Fibroblast of gingiva (primary cell): ENCODE data around the gene ZNF836.
A peak's percentile ranks its signal among the peaks of the same experiment; 100 is the strongest.

ENCODE experiments used
- DNase-seq: peaks from one replicate; pipeline ENCODE4 v3.0.0-alpha.2; 2011; ENCODE audit warnings: low read depth

The ZNF836 gene

GRCh38 chr19:52188822-52189734 lies 17.7 kb upstream of the ZNF836 start:
- DNase-seq: no peak

DNA sequence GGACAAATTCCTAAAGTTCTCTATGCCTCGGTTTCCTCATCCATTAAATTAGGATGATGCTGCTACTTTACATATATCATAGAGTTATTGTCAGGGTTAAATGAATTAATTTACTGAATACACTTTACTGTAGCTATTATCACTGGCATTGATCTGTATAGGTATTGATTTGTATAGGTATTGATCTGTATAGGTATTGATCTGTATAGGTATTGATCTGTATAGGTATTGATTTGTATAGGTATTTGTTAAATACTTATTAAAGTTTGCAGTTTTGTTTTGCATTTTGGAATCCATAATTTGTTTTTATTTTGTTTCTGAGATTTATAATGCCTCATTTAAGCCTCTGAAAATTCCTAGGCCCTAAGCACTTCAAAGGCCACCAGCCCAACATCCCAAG lies 16.0 kb upstream of the ZNF836 start:
- no peak for DNase-seq

GRCh38 chr19:52176574-52176973 lies 5.2 kb upstream of the ZNF836 start:
- DNase-seq: no peak

DNA sequence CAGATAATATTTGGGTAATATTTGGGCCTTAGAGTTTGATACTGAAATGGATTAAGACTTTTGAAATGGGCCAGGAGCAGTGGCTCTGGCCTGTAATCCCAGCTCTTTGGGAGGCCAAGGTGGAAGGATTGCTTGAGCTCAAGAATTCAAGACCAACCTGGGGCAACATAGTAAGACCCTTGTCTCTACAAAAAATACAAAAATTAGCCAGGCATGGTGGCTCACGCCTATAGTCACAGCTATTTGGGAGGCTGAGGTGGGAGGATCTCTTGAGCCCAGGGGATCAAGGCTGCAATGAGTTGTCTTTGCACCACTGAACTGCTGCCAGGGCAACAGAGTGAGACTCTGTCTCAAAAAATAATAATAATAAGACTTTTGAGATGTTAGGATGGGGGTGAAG lies 926 bp upstream of the ZNF836 start:
- DNase-seq: no peak

DNA sequence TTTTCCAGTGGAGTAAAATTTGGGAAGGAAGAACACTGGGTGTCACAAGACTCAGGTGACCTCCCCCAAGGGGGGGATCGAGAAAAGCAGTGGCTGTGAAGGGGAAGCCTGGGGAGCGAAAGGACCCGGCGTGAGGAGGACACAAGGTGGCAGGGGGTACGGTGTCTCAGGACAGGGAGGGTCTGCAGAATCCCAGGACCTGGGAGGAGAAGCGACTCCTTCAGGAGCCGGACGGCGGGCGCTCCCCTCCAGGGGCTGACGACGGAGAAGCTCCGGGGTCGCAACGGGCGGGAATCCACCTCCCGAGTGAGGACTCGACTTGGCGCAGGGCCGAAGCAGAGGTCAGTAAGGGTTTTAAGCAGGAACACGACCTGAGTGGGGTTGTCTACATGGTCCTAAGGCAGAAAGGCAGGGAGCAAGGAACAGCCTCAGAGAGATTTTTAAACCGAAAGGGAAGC lies 529 bp downstream of the ZNF836 start:
- DNase-seq: no peak

DNA sequence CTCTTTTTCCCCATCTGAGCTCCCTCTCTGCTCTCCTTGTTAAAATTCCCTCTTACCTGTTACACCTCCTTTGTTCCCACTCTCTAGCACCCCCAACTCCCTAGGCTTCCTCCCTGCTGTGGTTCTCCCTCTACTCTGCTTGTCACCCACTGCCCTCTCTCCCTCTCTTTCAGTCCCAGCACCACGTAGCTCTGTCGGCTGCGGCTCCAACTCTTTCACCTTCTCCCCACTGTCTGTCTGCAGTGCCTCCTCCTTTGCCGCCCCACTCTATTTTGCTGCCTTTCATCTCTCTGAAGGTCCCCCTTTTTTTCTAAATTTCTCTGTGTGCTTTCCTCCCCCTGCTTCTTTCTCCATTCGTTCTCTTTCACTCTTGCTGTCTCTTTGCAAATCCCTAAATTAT lies 1.1 kb downstream of the ZNF836 start:
- DNase-seq: no peak

- no peak for DNase-seq
These were observed 15.6 kb downstream of the ZNF836 start for GRCh38 chr19:52155596-52156359.

- DNase-seq: no peak
These were observed 23.2 kb downstream of the ZNF836 start for GRCh38 chr19:52148256-52148655.

GRCh38 chr19:52142001-52142595 lies 29.3 kb downstream of the ZNF836 start:
- no peak for DNase-seq

DNA sequence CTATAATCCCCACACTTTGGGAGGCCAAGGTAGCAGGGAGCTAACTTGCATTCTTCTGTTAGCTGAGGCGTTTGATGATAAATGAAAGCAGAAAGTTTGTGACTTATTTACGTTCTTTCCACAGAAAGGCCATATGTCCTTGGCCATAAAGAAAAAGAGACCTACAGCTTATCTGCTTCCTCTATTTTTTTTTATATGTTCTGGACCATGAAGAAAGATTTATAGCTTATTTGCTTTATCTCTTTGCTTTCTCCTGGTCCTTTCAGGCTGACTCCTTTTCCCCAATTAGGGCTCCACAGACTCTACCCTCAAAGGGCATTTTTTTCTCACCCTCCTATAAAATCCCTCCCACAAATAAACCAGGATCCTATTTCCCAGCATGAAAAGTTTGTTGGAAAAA lies 30.2 kb downstream of the ZNF836 start:
- DNase-seq: no peak

- no peak for DNase-seq
These were observed 31.2 kb downstream of the ZNF836 start for GRCh38 chr19:52140032-52140710.

DNA sequence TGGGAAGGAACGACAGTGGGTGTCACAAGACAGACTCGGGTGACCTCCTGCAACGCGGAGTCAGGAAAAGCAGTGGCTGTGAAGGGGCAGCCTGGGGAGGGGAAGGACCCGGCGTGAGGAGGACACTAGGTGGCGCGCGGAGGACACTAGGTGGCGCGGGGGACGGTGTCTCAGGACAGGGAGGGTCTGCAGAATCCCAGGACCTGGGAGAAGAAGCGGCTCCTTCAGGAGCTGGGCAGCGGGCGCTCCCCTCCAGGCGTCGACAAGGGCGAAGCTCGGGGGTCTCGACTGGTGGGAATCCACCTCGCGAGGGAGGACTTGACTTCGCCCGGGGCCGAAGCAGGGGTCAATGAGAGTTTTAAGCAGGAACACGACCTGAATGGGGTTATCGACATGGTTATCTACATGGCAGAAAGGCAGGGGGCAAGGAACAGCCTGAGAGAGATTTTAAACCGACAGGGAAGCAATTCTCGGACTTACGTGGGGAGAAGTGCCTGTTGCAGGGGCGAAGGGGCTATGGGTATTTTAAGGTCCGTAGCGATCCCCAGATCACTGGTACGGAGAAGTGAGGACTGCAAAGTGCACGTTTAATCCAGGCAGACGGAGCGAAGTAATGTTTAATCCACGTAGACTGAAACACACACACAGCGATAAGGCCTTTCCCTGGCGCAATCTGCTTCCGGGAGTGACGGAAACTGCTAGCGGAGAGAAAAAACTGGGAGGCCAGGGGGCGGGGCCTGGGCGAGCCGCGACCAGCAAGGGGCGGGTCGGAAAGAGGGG lies 32.0 kb downstream of the ZNF836 start, which contains the start of gene ZNF616:
Gene ZNF616 (minus strand): TSS at position 687 of the 780 bp plus-strand sequence. CDS start 9,426 bp downstream, outside the sequence.
- DNase-seq: peak; percentile 93

DNA sequence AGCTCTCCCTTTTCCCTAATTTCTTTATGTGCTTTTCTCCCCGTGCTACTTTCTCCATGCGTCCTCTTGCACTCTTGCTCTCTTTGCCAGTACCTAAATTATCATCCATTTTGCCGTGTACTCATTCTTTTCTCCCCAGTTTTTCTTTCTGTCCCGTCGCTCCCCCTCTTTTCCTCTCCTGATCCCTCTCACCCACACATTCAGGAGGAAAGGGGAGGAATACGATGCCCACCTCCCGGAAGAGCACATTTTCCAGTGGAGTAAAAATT lies 32.5 kb downstream of the ZNF836 start:
- DNase-seq: no peak

DNA sequence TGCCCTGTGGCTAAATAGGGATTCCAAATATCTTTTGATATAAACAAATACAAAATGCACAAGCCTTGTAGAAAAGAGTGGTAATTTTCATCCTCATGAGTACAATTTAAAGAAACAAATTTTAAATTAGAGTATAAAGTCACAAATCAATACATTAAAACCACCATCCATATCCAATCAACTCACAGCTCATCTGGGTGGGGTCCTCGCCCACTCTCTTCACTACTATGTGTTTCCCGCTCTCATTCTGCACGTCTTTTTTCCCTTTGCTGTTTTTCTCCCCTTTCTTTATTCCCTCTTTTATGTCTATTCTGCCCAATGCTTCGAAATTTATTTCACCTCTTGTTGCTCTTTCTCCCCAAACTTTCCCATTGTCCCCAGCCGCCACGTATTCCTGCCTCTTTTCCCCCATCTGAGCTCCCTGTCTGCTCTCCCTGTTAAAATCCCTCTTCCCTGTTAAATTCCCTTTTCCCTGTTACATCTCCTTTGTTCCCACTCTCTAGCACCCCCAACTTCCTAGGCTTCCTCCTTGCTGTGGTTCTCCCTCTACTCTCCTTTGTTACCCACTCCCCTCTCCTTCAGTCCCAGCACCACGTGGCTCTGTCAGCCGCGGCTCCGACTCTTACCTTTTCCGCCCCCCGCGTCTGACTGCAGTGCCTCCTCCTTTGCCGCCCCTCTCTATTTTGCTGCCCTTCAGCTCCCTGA lies 33.0 kb downstream of the ZNF836 start:
- DNase-seq: no peak

GRCh38 chr19:52120286-52120685 lies 51.1 kb downstream of the ZNF836 start:
- DNase-seq: no peak

GRCh38 chr19:52115526-52116053 lies 55.8 kb downstream of the ZNF836 start:
- no peak for DNase-seq

- DNase-seq: no peak
These were observed 56.7 kb downstream of the ZNF836 start for GRCh38 chr19:52114691-52115090.

GRCh38 chr19:52112624-52113023 lies 58.8 kb downstream of the ZNF836 start:
- no peak for DNase-seq

DNA sequence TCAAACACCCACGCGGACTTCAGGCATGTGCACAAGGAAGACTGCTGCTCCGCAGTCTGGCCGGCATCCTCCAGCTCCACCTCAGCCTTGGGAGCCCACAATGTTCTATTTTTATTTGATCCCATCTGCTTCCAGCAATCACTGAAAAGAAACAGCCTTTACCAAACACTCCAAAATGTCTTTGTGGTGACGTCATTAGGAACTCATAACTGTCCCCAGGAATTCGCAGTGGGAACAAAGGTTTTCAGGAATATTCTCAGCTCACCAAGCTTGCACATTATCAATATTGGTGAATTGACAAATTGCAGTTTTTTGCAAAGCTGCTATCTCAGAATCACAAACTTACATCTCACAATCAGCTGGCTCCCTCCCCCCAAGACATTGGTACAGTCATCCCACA lies 60.6 kb downstream of the ZNF836 start:
- no peak for DNase-seq
